Occipital lobe (tissue), 2 donors: ENCODE measurements around the gene CSNK1G2. TPM values are rescaled to one million over a fixed set of nuclear protein-coding genes. Genes with fewer than 3 reads are reported as not detected.
"Not testable (repeated sequence)": the region's sequence is repeated elsewhere in the genome, so short reads cannot be mapped to it uniquely, and the experiment has no call there.

Experiments
- DNase-seq: peaks from one replicate; lab custom pipeline; 2025; lab: John Stamatoyannopoulos, UW
- total RNA-seq: library from RNA; depleted of rRNA; stranded (reverse); fragments of >200 nt; gene quantifications from one replicate; pipeline ENCODE4 v1.2.3, GENCODE V29; 2014

The CSNK1G2 gene
- total RNA-seq, 1 donor from 2014 or later = 38.2 TPM

- DNase-seq = not testable (repeated sequence)
Observed at GRCh38 chr19:1988464-1988863, 47.5 kb downstream of the CSNK1G2 start.

- DNase-seq = no peak
Observed at GRCh38 chr19:1989513-1990229, 48.7 kb downstream of the CSNK1G2 start.

- DNase-seq = no peak
Observed at GRCh38 chr19:1990230-1991017, 49.5 kb downstream of the CSNK1G2 start.

GRCh38 chr19:1991018-1991913 lies 50.3 kb downstream of the CSNK1G2 start:
- no peak for DNase-seq

GRCh38 chr19:1992759-1993260 lies 51.8 kb downstream of the CSNK1G2 start:
- DNase-seq = no peak

GRCh38 chr19:1997353-1998233 lies 56.6 kb downstream of the CSNK1G2 start:
- DNase-seq = no peak

GRCh38 chr19:1998712-1999708 lies 58.0 kb downstream of the CSNK1G2 start:
- DNase-seq = no peak

GRCh38 chr19:1999856-2000515 lies 59.0 kb downstream of the CSNK1G2 start:
- DNase-seq = no peak

GRCh38 chr19:2003874-2004273 lies 62.9 kb downstream of the CSNK1G2 start:
- DNase-seq = no peak

GRCh38 chr19:2010135-2010668 lies 69.2 kb downstream of the CSNK1G2 start:
- no peak for DNase-seq

GRCh38 chr19:2011169-2011568 lies 70.2 kb downstream of the CSNK1G2 start:
- no peak for DNase-seq

GRCh38 chr19:2012941-2013682 lies 72.1 kb downstream of the CSNK1G2 start:
- no peak for DNase-seq

GRCh38 chr19:2013683-2013961 lies 72.7 kb downstream of the CSNK1G2 start:
- DNase-seq = no peak

GRCh38 chr19:2014131-2014571 lies 73.2 kb downstream of the CSNK1G2 start:
- DNase-seq = no peak

- no peak for DNase-seq
Observed at GRCh38 chr19:2014731-2015607, 74.0 kb downstream of the CSNK1G2 start.

- peak; percentile 33 for DNase-seq
Observed at GRCh38 chr19:2015608-2015950, 74.6 kb downstream of the CSNK1G2 start, which contains the start of gene BTBD2. Gene BTBD2, minus strand, starts transcription at chr19:2015714. Its CDS starts 11 bp downstream, at chr19:2015703.
